Fibroblast of skin of right quadriceps (primary cell): Measurements from ENCODE around the gene PLCH2.

Source experiments
- DNase-seq: peaks from one replicate; pipeline ENCODE4 v3.0.0-alpha.2; 2013

The PLCH2 gene

DNA sequence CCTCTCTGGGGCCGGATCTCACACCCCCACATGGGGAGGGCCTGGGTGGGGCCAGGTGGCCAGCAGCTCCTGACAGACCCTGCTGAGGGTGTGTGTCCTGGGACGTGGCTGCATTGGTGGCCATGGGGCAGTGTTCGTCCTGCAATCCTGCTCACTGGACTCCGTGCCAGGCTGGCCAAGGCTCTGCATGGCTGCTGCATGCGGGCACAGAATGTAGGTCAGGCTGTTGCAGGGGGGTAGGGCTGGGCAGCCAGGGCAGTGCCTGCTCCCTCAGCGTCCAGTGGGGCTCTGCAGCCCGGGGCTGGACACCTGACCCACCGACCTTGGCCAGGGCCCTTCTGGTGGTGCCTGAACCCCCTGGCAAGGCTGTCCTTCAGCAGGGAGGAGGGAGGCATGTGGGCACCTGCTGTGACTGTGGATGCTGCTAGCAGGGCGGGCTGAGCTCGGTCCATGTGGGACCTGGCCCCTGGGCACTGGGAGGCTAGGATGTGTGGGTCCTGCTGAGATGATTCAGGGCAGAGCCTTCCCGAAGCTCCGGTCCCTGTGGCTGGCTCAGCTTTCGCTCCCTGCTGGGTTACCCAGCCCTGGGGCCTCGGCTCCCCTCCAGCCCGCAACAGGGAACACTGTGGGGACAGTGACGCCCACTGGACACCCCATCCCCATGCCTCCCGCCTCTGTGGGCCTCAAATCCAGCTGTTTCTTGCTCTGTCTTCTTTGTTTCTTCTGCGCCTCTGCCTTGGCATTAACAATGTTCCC, 14.9 kb upstream of the PLCH2 start:
- DNase-seq = no peak

DNA sequence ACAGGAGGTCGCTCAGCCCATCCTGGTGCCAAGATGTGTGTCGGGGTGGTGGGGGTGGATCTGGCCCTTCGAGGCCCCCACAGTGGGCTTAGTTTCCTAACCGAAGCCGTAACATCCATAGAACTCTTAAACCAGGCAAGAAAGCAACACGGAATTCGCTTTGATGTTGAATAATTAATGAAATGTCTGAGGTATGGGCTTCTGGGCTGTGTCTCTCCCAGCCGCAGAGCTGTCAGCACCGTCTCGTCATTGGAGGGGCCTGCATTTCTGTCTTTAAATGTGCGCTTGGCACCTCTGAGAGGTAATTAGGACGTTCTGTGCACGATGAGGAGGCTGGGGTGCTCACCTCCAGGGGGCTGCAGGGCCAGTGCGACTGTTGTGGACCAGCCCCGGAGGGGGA, 13.3 kb upstream of the PLCH2 start:
- DNase-seq = no peak

DNA sequence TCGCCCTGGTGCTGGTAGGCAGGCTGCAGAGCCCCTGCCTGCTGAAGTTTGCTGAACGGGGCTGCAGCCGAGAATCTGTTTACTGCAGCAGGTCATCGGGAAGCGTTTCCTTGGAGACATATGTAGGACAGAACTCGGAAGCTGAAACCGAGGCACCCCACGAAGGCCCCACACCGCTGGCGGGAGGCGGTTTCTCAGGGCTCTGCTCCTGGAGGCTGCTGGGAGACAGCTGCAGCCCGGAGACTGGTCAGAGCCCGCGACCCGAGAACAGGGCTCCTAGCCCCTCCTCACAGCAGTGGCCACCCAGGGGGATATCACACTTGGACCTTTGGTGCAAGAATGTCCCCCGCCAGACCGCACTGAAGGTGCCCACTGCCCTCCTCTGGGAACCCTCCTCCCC, 12.7 kb upstream of the PLCH2 start:
- no peak for DNase-seq

DNA sequence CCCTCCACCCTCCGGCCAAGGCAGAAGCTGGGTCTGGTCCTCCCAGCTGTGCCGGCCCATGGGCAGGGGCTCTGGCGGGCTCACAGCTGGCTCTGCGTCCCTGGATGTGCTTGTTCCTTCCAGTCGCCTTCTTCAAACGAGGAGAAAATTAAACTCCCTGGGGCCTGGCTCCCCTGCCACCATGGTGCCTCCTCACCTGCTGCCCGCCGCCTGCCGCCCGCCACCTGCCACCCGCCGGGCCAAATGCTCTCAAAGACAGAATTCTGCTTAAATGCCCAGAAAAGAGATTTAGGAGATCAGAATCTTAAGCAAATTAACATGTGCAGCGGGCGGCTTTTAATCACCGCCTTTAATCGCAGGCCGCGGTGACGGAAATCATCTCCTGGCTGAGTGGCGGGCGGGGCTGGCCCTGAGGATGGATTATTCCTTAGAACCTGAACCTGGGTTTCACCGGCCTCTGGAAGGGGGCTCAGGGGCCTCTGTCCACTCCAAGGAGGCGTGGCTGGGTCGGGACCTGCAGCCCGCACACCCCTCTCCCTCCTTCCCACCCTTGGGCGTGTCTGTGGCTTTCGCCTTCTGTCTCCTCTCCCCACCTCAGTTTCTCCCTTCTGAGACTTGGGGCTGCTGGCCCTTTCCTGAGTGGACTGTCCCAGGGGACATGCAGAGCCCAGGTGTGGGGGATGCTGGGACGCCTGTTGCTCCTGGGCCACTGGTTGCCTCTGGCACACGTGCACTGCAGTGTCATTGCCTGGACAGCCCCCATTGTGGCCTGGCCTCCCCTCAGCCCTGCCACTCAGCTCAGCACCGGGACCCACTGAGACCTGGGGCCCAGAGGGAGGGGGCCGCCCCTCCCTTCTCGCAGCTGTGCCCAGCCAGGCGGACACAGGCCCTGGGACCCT, 10.5 kb upstream of the PLCH2 start:
- no peak for DNase-seq

DNA sequence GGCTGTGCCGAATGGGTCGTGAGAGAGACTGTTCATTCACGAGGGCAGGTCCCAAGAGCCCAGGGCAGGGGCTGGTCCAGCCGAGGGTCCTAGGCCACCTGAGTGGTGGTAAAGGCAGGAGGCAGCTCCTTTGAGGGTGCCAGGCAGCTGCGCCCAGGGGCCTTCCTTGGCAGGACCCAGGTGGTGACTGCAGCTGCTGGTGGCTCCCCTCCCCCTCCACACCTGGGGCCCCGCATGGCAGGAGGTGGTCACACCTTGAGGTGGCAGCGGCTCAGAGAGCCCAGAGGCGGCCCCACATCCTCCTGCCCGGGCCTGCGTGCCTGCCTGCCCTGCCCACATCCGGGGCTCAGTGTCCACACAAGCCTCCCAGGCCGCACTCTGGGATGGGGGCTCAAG, 9.8 kb upstream of the PLCH2 start:
- no peak for DNase-seq

DNA sequence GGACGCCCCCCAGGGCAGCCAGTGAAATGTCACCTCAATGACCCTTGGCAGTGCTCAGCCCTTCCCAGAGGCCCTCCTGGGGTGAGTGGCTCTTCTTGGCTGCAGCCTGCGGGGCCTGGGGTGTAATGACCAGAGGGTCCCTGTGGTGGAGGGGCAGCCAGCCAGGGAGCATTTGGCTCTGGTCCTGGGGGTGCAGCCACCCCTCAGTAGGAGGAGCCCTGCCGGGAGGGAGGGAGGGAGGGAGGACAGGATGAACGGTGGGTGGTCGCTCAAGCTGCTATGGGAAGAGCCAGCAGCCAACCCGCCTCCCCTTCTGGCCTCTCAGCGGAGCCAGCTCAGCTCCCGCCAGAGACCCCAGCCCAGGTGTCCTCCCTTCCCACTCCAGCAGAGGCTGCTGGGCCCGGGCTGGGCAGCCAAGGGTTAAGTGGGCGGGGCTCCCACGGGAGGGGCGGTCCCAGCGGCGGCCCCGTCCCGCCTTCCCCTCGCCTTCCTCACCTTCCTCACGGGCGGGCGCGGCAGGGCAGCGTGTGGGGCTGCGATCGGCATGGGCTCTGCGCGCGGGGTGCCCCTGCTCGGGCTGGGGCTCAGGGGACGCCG, 9.0 kb upstream of the PLCH2 start:
- no peak for DNase-seq

DNA sequence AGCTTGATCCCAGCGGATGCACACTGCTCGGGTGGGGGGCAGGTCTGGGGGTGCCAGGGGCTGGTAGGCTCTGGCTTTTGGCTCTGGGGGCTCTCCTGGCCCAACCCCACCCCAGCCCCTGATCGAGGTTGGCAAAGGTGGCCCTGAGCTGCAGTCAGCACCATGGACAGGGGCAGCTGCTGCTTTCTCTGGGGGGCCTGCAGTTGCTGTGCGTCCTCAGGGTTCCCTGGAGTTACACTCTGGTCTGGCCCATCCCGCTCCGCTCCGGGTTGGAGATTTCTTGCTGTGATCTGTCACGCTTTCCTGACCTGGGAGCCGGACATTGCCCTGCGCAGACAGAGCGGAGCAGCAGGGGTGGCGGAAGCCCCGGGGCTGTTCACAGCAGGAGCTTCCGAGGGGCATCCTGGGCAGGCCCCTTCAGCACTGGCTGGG, 8.0 kb upstream of the PLCH2 start:
- DNase-seq = peak; percentile 23

DNA sequence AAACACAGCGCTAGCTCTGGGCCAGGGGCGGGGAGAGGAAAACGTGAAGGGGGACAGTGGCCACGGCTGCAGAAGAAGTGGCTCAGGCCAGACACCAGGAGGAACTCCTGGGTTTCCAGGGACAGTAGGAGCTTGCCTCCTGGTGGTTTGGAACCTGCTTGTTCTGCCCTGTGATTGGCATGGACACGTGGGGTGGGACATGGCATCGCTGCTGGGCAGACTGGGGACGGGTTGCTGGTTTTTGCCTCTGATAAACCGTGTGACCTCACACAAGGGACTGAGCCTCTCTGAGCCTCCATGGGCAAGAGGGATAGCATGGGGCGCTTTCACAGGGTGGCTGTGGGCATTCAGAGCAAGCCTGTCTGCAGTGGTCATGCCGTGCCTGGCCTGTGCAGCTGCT, 7.5 kb upstream of the PLCH2 start:
- no peak for DNase-seq

DNA sequence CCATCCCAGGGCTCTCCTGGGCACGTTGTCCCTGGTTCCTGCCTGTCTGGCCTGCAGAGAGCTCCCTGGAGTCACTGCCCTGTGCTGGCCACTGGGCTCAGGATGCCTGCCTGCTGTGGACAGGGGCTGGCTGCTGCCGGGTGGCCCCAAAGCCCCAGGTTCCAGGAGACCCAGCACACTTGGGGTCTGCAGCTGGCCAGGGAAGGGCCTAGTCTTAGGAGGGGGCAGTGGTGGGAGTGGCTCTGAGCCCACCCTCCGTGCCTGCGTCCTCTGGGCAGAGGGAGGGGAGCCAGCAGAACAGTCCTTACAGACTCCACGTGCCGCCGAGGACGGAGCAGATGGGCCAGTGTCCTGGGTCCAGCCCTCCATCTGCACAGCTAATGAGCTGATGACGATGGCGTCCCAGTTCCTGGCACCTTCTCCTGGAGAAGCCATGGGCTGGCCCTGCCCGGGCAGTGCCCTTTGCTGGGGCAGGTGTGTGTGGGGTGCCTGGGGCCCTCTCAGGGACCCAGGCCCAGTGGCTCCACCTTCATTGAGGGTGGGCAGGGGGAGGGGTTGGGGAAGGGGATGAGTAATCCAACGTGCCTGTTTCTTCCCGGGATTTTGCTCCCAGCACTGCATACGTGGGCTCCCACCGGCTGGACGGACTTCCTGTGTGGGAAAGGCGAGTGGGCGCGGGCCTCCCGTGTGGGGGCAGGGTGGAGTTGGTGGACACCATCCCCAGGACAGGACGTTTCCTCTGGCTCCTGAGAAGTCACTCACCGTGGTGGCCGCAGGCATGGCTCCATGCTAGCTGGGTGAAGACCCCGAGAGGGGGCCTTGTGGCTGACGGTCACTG, 6.8 kb upstream of the PLCH2 start:
- no peak for DNase-seq

DNA sequence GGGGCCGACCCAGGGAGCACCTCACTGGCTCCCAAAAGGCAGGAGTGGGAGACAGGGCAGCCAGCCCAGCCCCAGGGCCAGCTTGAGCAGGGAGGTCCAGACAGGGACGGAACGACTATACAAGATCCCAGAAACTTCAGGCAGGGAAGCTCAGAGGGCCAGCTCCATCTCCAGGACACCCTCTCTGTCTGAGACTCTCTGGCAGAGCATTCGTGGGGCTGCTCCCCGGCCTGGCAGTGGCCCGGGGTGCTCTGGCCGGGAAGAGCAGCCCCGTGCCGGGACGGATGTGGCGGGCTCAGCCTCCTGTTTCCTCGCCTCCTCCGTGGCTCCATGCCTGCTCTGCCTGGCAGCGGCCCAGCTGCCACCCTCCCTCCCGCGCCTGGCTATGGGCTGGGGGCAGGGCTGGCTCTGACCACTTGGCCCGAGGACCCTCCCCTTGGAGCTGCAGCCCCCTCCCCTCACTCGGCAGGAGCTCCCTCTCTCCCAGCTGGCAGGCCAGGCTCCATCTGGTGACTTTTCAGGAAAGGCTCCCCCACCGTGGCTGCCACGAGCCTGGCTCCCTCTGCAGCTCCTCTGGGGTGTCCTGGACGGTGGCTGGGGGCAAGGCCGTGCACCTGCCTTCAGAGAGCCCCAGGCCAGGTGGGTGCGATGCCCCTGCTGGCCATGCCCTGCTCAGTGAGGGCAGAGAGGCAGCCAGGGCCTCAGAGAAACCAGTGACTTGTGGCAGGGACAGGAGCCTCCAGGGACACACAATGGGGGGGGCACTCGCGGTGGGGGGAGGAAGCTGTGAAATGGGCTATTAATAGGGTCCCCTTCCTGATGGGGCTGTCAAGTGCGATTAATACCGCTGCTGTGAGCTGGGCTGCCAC, 5.6 kb upstream of the PLCH2 start:
- DNase-seq = no peak

DNA sequence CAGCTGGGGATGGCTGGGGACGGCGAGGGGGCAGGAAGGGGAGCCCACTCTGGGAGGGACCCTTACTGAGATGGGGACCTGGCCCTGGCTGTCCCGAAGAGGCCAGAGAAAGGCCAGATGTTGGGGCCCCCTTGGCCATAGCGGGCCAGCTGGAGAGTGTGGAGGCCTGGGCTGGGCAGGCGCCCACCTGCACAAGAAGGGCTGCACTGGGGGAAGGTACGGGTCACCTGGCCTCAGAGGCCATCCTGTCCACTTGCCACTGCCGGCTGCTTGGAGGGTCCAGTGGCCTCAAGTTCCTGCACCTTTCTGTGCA, 5.0 kb upstream of the PLCH2 start:
- no peak for DNase-seq

DNA sequence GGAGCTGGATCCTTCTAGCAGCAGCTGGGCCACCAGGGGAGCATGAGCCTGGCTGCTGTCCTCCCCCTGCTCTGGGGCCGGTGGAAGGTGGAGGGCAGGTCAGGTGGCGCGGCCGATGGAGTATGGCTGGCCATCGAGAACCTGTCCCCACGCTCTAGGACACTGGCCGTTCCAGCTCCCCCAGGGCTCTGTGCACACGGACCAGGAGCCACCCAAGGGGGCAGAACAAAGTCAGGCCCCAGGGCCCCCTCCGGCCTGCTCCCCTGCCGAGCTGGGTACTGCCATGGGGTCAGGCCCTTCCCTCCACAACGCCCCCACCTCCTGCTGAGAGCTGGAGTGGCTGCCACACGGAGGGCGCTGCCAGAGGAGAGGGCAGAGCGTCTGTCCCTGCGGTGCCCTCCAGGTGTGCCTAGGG, 4.5 kb upstream of the PLCH2 start:
- DNase-seq = no peak

DNA sequence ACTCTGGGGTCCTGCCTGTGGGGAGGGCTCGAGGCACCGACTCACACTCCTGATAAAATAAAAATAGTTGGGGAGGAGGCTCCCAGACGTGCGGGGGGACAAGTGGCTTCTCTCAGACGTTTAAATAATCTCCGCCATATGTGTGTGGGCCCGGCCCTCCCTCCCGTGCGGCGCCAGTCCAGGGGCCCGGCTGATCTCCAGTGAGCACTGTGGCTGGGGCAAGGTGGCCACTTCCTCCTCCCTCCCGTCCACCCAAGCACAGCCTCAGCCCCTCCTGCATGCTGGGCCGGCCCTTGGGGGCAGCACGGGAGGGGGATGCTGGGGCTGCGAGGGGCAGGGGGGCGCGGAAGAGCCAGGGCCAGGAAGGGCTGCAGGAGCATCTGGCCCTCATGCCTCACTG, 4.0 kb upstream of the PLCH2 start:
- DNase-seq = no peak

DNA sequence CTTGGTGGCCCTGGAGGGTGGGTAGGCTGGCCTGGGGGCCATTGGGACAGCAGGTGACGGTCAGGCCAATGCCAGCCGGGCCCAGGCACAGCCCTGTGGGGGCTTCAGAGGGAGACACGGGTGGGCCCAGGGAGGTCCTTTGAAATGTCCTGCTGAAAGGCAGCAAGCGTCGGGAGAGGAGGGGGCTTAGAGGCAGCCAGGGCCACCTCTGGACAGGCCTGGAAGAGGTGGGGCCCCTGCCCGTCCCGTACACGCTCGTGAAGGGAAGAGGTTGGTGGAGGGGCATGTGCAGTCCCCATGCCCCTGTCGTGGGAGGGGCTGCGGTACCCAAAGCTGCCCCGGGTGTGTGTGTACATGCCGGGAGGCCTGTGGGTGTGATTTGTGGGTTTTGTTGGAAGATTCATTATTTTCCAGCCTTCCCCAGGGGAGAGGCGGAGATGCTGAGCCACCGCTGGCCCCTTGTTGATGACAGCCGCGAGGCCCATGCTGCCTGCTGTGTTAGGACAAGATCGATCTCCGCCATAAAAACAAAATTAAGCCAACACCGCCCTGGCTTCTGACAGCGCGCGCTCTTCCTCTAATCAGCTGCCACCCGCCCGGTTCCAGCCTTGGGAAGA, 3.4 kb upstream of the PLCH2 start:
- no peak for DNase-seq

DNA sequence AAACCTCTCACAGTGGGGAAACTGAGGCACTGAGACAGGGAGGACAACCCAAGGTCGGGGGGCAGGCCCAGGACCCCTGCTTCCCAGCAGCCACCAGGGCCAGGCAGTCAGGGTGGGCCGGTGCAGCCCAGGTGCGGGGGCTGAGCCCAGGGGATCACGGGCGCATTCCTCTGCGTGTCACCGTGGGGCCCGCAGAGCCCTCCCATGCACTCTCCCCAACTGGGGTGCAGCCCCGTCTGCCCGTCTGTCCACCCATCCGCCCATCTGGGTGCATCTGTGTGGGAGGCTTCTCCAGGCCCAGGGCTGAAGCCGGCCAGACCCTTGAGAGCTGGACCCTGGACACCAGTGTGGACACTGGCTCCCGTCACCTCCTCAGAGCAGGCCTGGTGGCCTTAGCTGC, 2.9 kb upstream of the PLCH2 start:
- DNase-seq = no peak

DNA sequence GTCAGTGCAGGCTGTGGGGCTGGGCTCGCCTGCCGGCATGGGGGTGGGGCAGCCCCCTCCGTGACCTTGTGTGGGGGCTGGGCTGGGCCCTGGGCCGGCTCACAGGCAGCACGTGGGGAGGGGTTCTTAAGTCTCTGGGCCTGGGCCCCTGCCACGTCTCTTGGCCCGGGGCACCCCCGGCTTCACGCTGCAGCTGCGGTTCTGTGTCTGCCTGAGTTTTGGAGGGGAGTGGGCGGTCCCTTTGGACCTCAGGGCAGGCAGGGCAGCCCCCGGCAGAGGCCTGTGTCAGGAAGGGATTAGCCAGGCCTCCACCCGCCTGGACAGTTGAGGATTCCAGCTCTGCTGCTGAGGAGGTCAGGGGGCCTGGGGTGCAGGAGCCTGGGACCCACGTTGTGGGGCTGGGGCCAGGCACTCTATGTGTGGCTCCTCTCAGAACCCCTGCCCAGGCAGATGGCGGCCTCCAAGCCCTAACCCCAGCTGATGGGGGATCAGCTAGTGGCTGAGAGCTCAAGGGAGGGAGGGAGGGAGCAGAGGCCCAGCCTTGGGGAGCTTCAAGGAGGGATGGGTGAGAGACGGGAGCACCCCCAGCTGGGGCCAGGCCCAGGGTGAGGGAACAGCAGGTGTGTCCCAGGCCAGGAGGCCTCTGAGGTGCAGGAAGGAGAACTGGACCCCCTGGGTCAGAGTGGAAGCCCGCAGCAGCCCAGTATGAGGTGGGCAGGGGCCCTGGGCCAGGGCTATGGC, 1.8 kb upstream of the PLCH2 start:
- no peak for DNase-seq

DNA sequence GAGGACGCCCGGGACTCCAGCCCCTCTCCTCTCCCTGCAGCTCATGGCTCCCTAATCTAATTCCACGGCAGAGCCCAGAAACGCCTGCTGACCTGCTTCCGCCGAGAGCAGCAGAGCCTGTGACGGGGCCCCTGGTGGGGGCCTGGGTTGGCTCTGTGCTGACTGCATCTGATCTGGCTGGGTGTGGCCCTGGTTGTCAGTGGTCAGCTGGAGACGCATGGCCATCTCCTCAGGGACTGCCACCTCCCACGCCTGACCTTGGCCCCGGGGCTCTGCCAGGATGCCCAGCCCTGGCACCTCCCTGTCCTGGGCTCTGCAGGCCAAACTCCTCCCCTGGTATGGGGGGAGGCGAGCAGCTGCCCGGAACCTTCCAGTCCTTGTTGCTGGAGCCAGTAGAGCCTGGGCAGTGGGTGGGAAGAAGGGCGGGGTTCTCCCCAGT, 1.1 kb upstream of the PLCH2 start:
- no peak for DNase-seq

DNA sequence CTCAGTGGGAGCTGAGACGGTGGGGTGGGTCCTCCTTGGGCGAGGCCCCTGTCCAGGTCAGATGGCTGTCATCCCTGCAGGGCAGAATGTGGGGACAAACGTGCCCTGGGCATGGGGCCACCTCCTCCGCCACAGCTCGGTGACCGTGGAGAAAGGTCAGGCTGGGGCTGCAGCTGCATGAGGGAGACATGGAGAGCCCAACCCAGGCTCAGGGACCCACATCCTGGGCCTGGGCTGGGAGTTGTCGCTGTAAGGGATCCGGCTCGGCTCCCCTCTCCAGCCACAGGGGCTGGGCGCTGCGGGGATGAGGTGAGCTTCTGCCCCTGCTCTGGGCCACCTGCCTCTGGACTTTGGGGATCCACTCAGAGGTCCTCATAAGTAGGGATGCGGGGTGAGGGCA, 518 bp upstream of the PLCH2 start:
- DNase-seq = no peak

DNA sequence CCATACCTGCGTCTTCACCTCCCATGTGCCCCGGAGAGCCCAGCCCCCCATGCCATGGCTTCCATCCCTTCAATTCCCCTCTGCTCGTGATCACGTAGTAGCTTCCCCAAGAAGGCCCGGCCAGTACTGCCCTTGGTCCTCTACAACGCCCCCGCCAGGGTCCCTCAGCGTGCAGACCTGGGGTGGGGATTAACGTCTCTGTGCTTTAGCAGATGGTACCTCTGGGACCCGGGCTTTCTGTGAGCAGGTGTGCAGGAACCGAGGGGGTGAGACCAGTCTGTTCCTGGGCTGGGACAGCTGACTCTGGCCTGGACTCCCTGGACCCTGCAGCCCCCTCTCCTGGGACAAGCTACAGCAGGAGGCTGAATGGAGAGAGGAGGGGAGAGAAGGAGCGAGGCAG, 1.2 kb downstream of the PLCH2 start:
- DNase-seq = no peak

DNA sequence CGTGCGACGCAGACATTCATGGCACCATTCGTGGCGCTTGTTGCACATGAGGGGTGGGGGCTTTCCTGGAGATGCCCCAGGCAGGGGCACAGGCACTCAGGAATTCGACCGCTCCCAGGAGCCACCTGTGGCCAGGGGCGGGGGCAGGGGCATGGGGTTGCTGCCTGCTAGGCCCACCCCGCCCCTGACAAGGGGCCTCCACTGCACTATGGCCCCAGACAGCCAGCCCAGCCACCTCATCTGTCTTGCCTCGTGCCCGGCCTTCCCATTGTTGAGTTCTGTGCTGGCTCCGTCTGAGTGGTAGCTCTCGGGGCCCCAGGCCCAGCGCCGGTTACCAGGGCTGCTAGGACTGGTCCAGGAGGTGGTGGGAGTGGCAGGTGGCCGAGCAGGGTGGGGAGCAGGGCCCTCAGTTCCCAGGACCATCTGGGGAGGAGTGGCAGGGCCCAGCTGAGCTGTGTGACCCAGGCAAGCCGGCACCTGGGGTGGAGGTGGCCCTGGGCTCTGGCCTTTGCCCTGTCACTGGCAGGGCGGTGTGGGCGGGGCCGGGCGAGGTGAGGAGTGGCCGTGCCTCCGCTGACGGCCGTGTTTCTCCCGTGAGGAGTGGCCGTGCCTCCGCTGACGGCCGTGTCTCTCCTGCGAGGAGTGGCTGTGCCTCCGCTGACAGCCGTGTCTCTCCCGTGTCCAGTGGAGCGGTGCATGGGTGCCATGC, 1.9 kb downstream of the PLCH2 start:
- DNase-seq = no peak
